ENCODE data around the gene SNX32. TPM values are rescaled to one million over a fixed set of nuclear protein-coding genes. Genes with fewer than 3 reads are reported as not detected.

SNX32 gene
- total RNA-seq, 1 experiment from 2014 or later = not detected

DNA sequence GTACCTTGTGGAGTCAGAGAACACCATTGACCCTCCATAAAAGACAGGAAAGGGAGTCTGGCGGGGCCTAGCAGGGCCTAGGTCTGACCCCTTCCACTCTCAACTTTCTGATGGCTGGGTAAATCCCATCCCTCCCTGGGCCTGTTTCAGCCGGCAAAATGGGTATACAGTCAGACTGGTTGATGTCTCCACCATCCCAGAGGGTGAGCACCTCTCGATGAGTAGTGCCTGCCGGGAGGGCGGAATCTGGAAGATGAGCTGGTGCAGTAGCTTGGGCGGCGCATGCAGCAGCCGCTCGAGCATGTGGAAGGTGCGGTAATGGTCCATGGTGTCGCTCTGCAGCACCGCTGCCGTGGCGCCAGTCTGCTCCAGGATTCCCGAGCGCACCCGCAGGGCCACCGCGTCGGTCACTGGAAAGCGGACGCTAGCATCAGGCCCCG is 54.0 kb downstream of the SNX32 start:
- peaks cover 4% of the 10 kb centered on the region; the same call in 1 of the 2 replicates for H3K36me3 ChIP-seq (ENCODE audit: control insufficient read depth, insufficient read depth, low read length)
- H3K9me3 ChIP-seq (ENCODE audit: control insufficient read depth, insufficient read depth, low read depth, low read length) = no peaks in the 10 kb centered on the region
- POLR2A ChIA-PET = interaction anchor here (0.6 to 2.0 kb wide), 8 partner anchors 11 to 274 kb away, joined by 3 to 13 read pairs (median 5); partner anchors contain the start of genes FOSL1 and MUS81
- H3K27ac ChIP-seq (ENCODE audit: low read length) = peak overlapping the region; percentile 98
- no peaks in the 10 kb centered on the region for H3K27me3 ChIP-seq (ENCODE audit: control insufficient read depth, insufficient read depth, low read length)
- no peak for ATAC-seq
- TF ChIP-seq REST (IDR thresholded peaks at IDR 0.05; ENCODE audit: insufficient read depth in 1 of 2, low read depth in 2 of 2, low read length in 1 of 2) (no peak), TCF7L2 (IDR thresholded peaks at IDR 0.05; ENCODE audit: low read depth, low read length) (no peak), POLR2AphosphoS5 (IDR thresholded peaks at IDR 0.05; ENCODE audit: low read depth, low read length) (no peak), CTCF (IDR thresholded peaks at IDR 0.05) (no peak), SIN3A (IDR thresholded peaks at IDR 0.05; ENCODE audit: borderline replicate concordance, insufficient read depth, low read depth, low read length) (no peak)
- intact Hi-C loops (cut with micrococcal nuclease; ENCODE audit: unreplicated experiment) (loop anchor here (2.0 kb wide), 1 partner anchor 101 kb away; no protein-coding TSS in a partner anchor), in situ Hi-C loops (cut with HindIII; ENCODE audit: low pct_unique_long_range_greater_than_20kb, low sequenced_read_pairs) (no loop called here)
- CTCF ChIA-PET = interaction anchor here (0.5 to 2.4 kb wide), 23 partner anchors 13 to 233 kb away, joined by 3 to 24 read pairs (median 6); partner anchors contain the start of genes FOSL1 and MUS81
- BruUV-seq (replicated peaks) = TSS peak; percentile 42
- DNase-seq (ENCODE audit: low read depth, low spot score) = no peak
- H3K4me3 ChIP-seq (ENCODE audit: low read depth in 2 of 2, low read length in 2 of 2) = peak overlapping the region; percentile 88 to 93
- H3K4me1 ChIP-seq (ENCODE audit: control insufficient read depth, insufficient read depth, low read length) = peaks cover 47% of the 10 kb centered on the region

DNA sequence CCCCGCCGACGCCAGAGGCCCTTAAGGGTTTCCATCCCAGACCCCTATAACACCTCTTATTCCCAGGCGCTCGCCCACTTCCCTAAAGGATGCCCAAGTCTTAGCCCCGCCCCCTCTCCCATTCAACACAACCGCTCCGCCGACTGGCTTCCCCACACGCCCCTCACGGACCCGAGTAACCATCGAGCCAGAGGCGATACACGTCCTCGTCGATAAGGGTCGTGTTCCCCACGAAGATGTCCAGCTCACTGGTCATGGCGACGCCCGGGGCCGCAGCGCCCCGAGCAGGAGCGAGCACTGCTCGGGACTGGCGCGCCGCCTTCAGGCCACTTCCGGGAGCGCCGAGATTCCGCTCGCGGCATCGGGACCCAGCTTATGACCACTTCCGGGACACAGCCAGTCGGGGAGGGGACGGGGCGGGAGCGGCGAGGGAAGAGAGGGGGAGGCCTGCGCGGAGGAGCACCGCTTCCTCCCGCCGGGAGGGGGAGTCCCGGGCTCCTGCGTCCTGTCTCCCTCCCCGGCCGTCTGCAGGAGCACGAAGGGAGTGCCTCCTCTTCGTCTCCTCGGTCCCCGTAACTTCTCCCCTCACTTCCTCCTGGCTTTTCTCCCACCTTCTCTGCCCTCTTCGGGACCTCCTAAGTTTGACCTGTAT is 54.5 kb downstream of the SNX32 start, which contains the start of gene FIBP:
TSS of gene FIBP (minus strand) at position 309 of the 652 bp plus-strand sequence. CDS start at position 256, 53 bp downstream.
- ChIA-PET CTCF (interaction anchor here (0.5 to 2.4 kb wide), 22 partner anchors 12 to 234 kb away, joined by 3 to 24 read pairs (median 6); partner anchors contain the start of genes FOSL1 and MUS81), POLR2A (interaction anchor here (0.6 to 2.0 kb wide), 7 partner anchors 10 to 275 kb away, joined by 3 to 13 read pairs (median 4); partner anchors contain the start of genes FOSL1 and MUS81)
- peaks cover 4% of the 10 kb centered on the region; the same call in 1 of the 2 replicates for H3K36me3 ChIP-seq (ENCODE audit: control insufficient read depth, insufficient read depth, low read length)

More for the DNA sequence above, 54.5 kb downstream of the SNX32 start, which contains the start of gene FIBP:
- TF ChIP-seq TCF7L2 (IDR thresholded peaks at IDR 0.05; ENCODE audit: low read depth, low read length) (no peak), REST (IDR thresholded peaks at IDR 0.05; ENCODE audit: insufficient read depth in 1 of 2, low read depth in 2 of 2, low read length in 1 of 2) (0 out of 4 replicates have a peak, but pooled peaks of 1 of the 2 experiments have one; percentile 58), CTCF (IDR thresholded peaks at IDR 0.05) (peak; percentile 99), POLR2AphosphoS5 (IDR thresholded peaks at IDR 0.05; ENCODE audit: low read depth, low read length) (peak; percentile 96), SIN3A (IDR thresholded peaks at IDR 0.05; ENCODE audit: borderline replicate concordance, insufficient read depth, low read depth, low read length) (peak; percentile 90; the same call in 1 of the 2 replicates)
- ATAC-seq (peak; percentile 62), DNase-seq (ENCODE audit: low read depth, low spot score) (no peak)
- BruUV-seq (replicated peaks) = no TSS peak
- Histone ChIP-seq H3K9me3 (ENCODE audit: control insufficient read depth, insufficient read depth, low read depth, low read length) (no peaks in the 10 kb centered on the region), H3K27me3 (ENCODE audit: control insufficient read depth, insufficient read depth, low read length) (no peaks in the 10 kb centered on the region), H3K4me1 (ENCODE audit: control insufficient read depth, insufficient read depth, low read length) (peaks cover 51% of the 10 kb centered on the region), H3K4me3 (ENCODE audit: low read depth in 2 of 2, low read length in 2 of 2) (peak within 1 kb of the TSS; percentile 88 to 93), H3K27ac (ENCODE audit: low read length) (peak within 1 kb of the TSS; percentile 98)
- intact Hi-C loops (cut with micrococcal nuclease; ENCODE audit: unreplicated experiment) (loop anchor here (2.0 kb wide), 1 partner anchor 101 kb away; no protein-coding TSS in a partner anchor), in situ Hi-C loops (cut with HindIII; ENCODE audit: low pct_unique_long_range_greater_than_20kb, low sequenced_read_pairs) (no loop called here)

Data from Panc1 (cell line).